NCI-H2196 (cell line): Measurements from ENCODE around the gene MCM10.
A peak's percentile ranks its signal among the peaks of the same experiment; 100 is the strongest.
"Not testable (repeated sequence)": the region's sequence is repeated elsewhere in the genome, so short reads cannot be mapped to it uniquely, and the experiment has no call there.

ENCODE experiments used
- DNase-seq: peaks from one replicate; lab custom pipeline; 2025; ENCODE audit not compliant: unreplicated experiment; lab: John Stamatoyannopoulos, UW

The MCM10 gene

GRCh38 chr10:13160934-13161856 is at the start of gene MCM10:
Gene MCM10 (plus strand): TSS chr10:13161558. CDS start chr10:13164203, 2,645 bp downstream.
- peak; percentile 93 for DNase-seq

- no peak for DNase-seq
Measured at GRCh38 chr10:13113544-13113943, 47.8 kb upstream of the MCM10 start.

GRCh38 chr10:13115832-13116803 is 45.2 kb upstream of the MCM10 start:
- DNase-seq = no peak

DNA sequence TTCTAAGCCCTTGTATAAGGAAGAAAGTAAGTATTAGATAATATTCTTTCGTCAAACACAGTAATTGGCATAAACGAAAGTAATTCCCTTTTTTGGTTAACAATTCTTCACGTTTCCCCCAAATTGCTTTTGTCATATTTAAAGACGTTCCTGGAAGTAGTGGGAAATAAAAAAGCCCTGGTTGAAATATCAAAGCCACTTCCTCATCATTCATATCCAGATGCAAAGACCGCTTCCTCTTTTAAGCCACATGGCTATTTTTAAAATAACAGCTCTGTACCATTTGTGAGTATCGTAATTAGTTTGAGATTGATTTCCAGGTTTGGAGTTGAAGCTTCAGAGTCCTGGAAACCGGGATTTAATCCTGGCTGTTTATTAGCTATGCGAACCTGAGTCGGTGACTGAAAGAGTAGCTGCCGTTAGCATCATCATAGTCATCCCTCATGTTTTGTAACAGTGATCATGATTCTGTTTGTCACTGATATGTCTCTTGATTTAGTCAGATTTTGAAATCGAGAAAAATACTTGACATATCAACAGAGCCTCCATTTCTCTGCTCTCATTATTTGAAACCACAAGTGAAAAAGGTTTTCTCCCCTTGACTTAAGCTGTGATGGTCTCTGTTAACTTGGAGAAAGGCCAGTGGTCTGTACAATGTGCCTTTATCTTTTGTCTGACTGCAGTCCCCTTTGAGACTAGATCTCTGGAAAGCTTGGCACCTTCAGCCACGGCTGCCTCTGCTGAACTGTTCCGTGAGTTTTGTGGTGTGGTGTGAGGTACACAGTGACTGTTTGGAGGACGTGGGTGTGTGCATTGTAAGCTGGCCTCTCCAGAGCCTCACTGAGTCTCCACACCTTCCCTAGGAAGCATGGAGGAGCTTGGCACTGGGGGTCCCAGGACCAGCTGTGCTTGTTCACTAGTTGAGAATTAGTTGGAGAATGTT is 43.2 kb upstream of the MCM10 start:
- DNase-seq = no peak

DNA sequence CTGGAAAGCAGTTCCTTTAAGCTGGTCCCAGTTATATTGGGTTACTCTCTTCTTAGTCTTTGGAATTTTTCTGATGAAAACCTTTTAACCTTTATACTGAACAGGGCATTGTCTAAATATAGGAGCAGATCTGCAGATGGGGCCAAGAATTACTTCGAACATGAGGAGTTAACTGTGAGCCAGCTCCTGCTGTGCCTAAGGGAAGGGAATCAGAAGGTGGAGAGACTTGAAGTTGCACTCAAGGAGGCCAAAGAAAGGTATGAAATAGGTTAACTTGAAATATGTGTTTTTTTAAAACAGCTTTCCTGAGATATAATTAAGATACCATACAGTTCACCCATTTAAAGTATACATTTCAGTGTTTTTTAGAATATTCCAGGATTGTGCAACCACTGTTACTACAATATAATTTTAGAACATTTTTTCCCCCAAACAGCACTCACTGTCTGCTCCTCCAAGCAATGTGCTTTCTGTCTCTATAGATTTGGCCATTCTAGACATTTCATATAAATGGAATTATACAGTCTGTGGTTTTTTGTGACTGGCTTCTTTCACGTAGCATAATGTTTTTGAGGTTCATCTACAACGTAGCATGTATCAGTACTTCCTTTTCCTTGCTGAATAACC is 42.5 kb upstream of the MCM10 start:
- DNase-seq = no peak

DNA sequence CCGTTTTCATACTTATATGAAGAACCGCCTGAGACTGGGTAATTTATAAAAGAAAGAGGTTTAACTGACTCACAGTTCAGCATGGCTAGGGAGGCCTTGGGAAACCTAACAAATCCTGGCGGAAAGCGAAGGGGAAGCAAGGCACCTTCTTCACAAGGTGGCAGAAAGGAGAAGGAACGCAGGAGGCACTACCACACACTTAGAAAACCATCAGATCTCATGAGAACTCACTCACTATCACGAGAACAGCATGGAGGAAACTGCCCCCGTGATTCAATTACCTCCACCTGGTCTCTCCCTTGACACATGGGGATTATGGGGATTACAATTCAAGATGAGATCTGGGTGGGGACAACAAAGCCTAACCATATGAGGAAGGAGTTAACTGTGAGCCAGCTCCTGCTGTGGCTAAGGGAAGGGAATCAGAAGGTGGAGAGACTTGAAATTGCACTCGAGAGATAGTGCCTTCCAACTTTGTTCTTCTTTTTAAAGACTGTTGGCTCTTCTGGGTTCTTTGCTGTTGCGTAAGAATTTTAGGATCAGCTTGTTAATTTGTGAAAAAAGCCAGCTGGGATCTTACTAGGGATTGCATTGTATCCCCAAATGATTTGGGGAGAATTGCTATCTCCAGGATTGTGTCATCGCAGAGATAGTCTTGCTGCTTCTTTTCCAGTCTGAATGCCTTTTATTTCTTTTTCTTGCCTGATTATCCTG is 40.4 kb upstream of the MCM10 start:
- DNase-seq = no peak

GRCh38 chr10:13121500-13121854 is 39.9 kb upstream of the MCM10 start:
- no peak for DNase-seq

- no peak for DNase-seq
Measured at GRCh38 chr10:13136651-13137050, 24.7 kb upstream of the MCM10 start.

GRCh38 chr10:13139150-13139549 is 22.2 kb upstream of the MCM10 start:
- no peak for DNase-seq

DNA sequence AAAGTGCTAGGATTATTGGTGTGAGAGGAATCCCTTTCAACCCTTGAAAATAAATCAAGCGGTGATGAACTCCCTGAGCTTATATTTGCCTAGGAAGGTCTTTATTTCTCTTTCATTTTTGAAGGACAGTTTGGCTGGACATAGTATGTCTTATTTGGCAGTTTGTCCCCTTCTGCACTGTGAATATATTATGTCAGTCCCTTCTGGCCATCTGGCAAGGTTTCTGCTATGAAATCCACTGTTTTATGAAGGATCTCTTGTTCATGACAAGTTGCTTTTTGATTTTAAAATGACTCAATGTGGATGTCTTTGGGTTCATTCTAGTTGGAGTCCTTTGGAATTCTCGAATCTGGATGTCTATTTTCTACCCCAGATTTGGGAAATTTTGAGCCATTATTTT is 21.7 kb upstream of the MCM10 start:
- DNase-seq = no peak

GRCh38 chr10:13140627-13141190 is 20.6 kb upstream of the MCM10 start:
- no peak for DNase-seq

- no peak for DNase-seq
Measured at GRCh38 chr10:13143766-13144165, 17.6 kb upstream of the MCM10 start.

- no peak for DNase-seq
Measured at GRCh38 chr10:13144814-13145213, 16.5 kb upstream of the MCM10 start.

GRCh38 chr10:13146379-13146778 is 15.0 kb upstream of the MCM10 start:
- no peak for DNase-seq

GRCh38 chr10:13147161-13147560 is 14.2 kb upstream of the MCM10 start:
- no peak for DNase-seq

DNA sequence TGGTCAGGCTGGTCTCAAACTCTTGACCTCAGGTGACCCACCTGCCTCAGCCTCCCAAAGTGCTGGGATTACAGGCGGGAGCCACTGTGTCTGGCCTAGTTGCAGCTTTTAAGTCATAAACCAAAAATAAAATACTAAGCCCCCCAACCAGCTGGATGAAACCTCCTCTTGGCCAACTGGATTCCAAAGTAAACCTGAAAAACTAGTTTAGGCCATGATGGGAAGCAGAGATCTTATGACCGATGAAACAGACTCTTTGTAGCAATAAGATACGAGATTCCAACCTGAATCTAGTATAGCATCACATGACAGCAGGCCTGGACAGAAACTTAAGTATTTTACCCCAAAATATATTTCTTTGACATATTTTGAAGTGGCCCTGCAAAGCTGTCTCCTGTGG is 9.1 kb upstream of the MCM10 start:
- DNase-seq = no peak

GRCh38 chr10:13155860-13156259 is 5.5 kb upstream of the MCM10 start:
- not testable (repeated sequence) for DNase-seq

- no peak for DNase-seq
Measured at GRCh38 chr10:13158401-13158800, 3.0 kb upstream of the MCM10 start.

GRCh38 chr10:13161857-13162271 is 506 bp downstream of the MCM10 start:
- DNase-seq = no peak
